Endothelial cell of umbilical vein (primary cell): ENCODE data around the gene ADH1C. TPM values are rescaled to one million over a fixed set of nuclear protein-coding genes. Genes with fewer than 3 reads are reported as not detected.

ENCODE experiments used
- BruUV-seq: library from RNA; stranded (reverse); fragments of 400-500 nt; replicated peaks from 2 replicates; lab custom pipeline; 2021; lab: Mats Ljungman, UMichigan
- CTCF ChIA-PET: fragments of 300-600, 350-600 bp; sonication (Branson Sonifier 250); formaldehyde crosslinking; loops from one replicate; lab custom pipeline; 2021; ENCODE audit warnings: antibody characterized with exemption, inconsistent platforms; lab: Charles Lee
- POLR2A ChIA-PET: fragments of 300-600, 350-600 bp; sonication (Branson Sonifier 250); formaldehyde crosslinking; loops from one replicate; lab custom pipeline; 2021; ENCODE audit warnings: antibody characterized with exemption, inconsistent platforms; lab: Charles Lee
- DNase-seq: peaks from one replicate; pipeline ENCODE4 v3.0.0-alpha.2; 2011; ENCODE audit warnings: low read depth, low spot score
- FAIRE-seq: peaks from 2 replicates; lab custom pipeline; 2011; peaks lifted over from hg19 to GRCh38; lab: Jason Lieb, UNC
- H2AFZ ChIP-seq: 2 replicates; pipeline ENCODE4 v1.6.0; 2012; ENCODE audit warnings: low read depth, low read length, control low read depth, inconsistent platforms
- H3K27ac ChIP-seq: 2 replicates; pipeline ENCODE4 v1.5.1; 2011; ENCODE audit warnings: low read depth, mild to moderate bottlenecking, control low read depth, low read length, moderate library complexity; ENCODE audit not compliant: insufficient read depth
- H3K27me3 ChIP-seq, 2 experiments: 2 replicates each; pipeline versions ENCODE4 v1.6.0 to v1.6.1; 2011; ENCODE audit warnings: low read length in 2 of 2, mixed read lengths in 1 of 2; ENCODE audit not compliant: control insufficient read depth in 2 of 2, insufficient read depth in 2 of 2
- H3K36me3 ChIP-seq, 2 experiments: 2 replicates in 1 of 2; 3 replicates in 1 of 2; pipeline ENCODE4 v1.5.1; 2011; ENCODE audit warnings: low read length in 2 of 2, mild to moderate bottlenecking in 1 of 2, moderate library complexity in 1 of 2; ENCODE audit not compliant: control insufficient read depth in 2 of 2, insufficient read depth in 2 of 2; ENCODE audit errors: extremely low read depth in 1 of 2
- H3K4me1 ChIP-seq: 3 replicates; pipeline ENCODE4 v1.5.1; 2011; ENCODE audit warnings: mild to moderate bottlenecking, low read length; ENCODE audit not compliant: control insufficient read depth, insufficient read depth; ENCODE audit errors: extremely low read depth
- H3K4me2 ChIP-seq: 2 replicates; pipeline ENCODE4 v1.6.1; 2011; ENCODE audit warnings: low read length, control low read depth, mixed read lengths; ENCODE audit not compliant: insufficient read depth
- H3K4me3 ChIP-seq, 3 experiments: fragments of 200-600 bp in 1 of 3; sonication (generic), shearing (Covaris generic) in 1 of 3; replicated peaks in 1 of 3; 2 replicates each; pipeline ENCODE4 v1.5.1; 2011 to 2016; ENCODE audit warnings: control low read depth in 3 of 3, low read length in 3 of 3, mild to moderate bottlenecking in 2 of 3, inconsistent platforms in 1 of 3, low read depth in 1 of 3, moderate library complexity in 1 of 3; ENCODE audit not compliant: insufficient read depth in 1 of 3
- H3K79me2 ChIP-seq: 2 replicates; pipeline ENCODE4 v1.6.0; 2012; ENCODE audit warnings: low read length, inconsistent platforms; ENCODE audit not compliant: control insufficient read depth, insufficient read depth
- H3K9ac ChIP-seq: replicated peaks from 2 replicates; pipeline ENCODE3; 2011; ENCODE audit warnings: low read length, control low read depth; ENCODE audit not compliant: insufficient read depth; ENCODE audit errors: extremely low read depth
- H3K9me1 ChIP-seq: replicated peaks from 3 replicates; pipeline ENCODE4 v1.6.0; 2011; ENCODE audit warnings: mild to moderate bottlenecking, low read length; ENCODE audit not compliant: control insufficient read depth, insufficient read depth; ENCODE audit errors: extremely low read depth
- H3K9me3 ChIP-seq: replicated peaks from 2 replicates; pipeline ENCODE4 v1.5.1; 2012; ENCODE audit warnings: low read length, inconsistent platforms; ENCODE audit not compliant: control insufficient read depth, insufficient read depth
- H4K20me1 ChIP-seq: replicated peaks from 2 replicates; pipeline ENCODE3; 2011; ENCODE audit warnings: mild to moderate bottlenecking, low read length; ENCODE audit not compliant: control insufficient read depth, insufficient read depth; ENCODE audit errors: extremely low read depth
- EZH2 ChIP-seq: IDR thresholded peaks from 2 replicates; pipeline ENCODE4 v1.6.1; 2012; ENCODE audit warnings: borderline replicate concordance, low read depth, mild to moderate bottlenecking, moderate library complexity, low read length, inconsistent platforms; ENCODE audit not compliant: severe bottlenecking
- FOS ChIP-seq: IDR thresholded peaks from 2 replicates; pipeline ENCODE4 v1.6.1; 2011; ENCODE audit warnings: mild to moderate bottlenecking, low read length, moderate library complexity, borderline replicate concordance; ENCODE audit not compliant: insufficient read depth
- GATA2 ChIP-seq: IDR thresholded peaks from 2 replicates; pipeline ENCODE4 v1.7.0; 2011; ENCODE audit warnings: low read depth, mild to moderate bottlenecking, moderate library complexity, mixed read lengths, low read length; ENCODE audit not compliant: insufficient read length, insufficient read depth
- JUN ChIP-seq: IDR thresholded peaks from 2 replicates; pipeline ENCODE4 v1.6.1; 2011; ENCODE audit warnings: borderline replicate concordance, low read depth; ENCODE audit not compliant: insufficient read length, insufficient read depth
- MYC ChIP-seq: IDR thresholded peaks from one replicate; pipeline ENCODE4 v1.6.1; 2011; ENCODE audit warnings: mild to moderate bottlenecking, low read depth, low read length
- POLR2A ChIP-seq: IDR thresholded peaks from 2 replicates; pipeline ENCODE4 v1.6.1; 2012; ENCODE audit warnings: low read depth, mild to moderate bottlenecking, control low read depth, low read length
- POLR2AphosphoS5 ChIP-seq: IDR thresholded peaks from 2 replicates; pipeline ENCODE4 v1.6.1; 2012; ENCODE audit warnings: low read depth, mild to moderate bottlenecking, control low read depth, low read length, moderate library complexity; ENCODE audit not compliant: insufficient read depth
- dilution Hi-C: fragments of 300-500 bp; cut with MboI; formaldehyde crosslinking; loops from one replicate; pipeline ENCODE4 v1.15.0; 2019; ENCODE audit warnings: low sequenced_read_pairs; ENCODE audit not compliant: extremely low pct_ligation_motif_present
- intact Hi-C: fragments of 100-400 bp; cut with micrococcal nuclease; formaldehyde crosslinking; loops from one replicate; pipeline ENCODE4 v1.10.0; 2022
- polyA plus RNA-seq, 4 experiments: library from polyadenylated mRNA; depleted of rRNA in 3 of 4; stranded (reverse) in 3 of 4; unstranded in 1 of 4; fragments of >200 nt; gene quantifications; 2 replicates each; pipeline versions ENCODE4 v1.2.1 to v1.2.3, GENCODE V29; 2011 to 2012; ENCODE audit warnings: missing spikeins in 1 of 4
- total RNA-seq: library from RNA; stranded (reverse); gene quantifications from 2 replicates; pipeline ENCODE4 v1.2.3, GENCODE V29; 2021
- TF ChIP-seq, protein P1 (sequence below), 2 donors: IDR thresholded peaks; 1 replicate in 1 of 2; 2 replicates in 1 of 2; pipeline ENCODE4 v1.5.1; 2011; ENCODE audit warnings: low read length in 2 of 2, mild to moderate bottlenecking in 2 of 2, moderate library complexity in 2 of 2, control low read depth in 1 of 2, inconsistent platforms in 1 of 2, low read depth in 1 of 2; ENCODE audit not compliant: insufficient read depth in 1 of 2; ENCODE audit errors: extremely low read depth in 1 of 2
- TF ChIP-seq, protein P2 (sequence below): IDR thresholded peaks from 2 replicates; pipeline ENCODE4 v1.6.1; 2011; ENCODE audit not compliant: insufficient read depth, insufficient read length

ADH1C gene
- total and polyA plus RNA-seq, 2 donors (not counting 3 experiments of a cell fraction or from before 2014, with no cell fraction given): not detected

DNA sequence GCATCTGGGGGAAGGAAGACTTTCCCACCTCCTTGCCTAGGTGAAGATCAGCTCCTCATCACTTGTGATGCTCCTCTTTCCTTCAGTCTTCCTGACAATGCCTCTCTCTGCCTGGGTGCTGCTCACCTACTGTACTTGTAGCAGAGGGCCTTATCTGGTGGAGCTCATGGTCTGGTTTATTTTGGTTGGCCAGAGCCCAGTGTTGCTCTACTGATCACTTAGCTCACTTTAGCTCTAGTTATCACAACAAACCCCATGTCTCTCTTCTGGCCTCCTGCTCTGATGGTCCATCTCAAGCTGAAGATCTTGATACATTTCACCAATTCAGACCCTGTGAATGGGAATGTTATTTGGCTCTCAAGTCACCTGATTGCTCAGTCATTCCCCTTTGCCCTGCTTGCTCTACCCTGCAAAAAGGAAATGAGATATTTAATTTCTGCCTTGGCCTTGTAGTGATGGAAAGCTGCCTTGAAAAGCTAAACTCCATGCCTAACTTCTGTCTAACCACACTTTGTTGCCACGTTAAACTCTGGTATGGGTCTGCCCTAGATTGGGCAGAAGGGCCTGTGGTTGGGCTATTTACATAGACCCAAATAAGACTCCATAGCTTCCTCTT is 30.3 kb upstream of the ADH1C start:
- Histone ChIP-seq H3K9me3 (no peaks in the 10 kb centered on the region), H3K27ac (no peak overlapping the region), H4K20me1 (no peaks in the 10 kb centered on the region), H3K9me1 (no peaks in the 10 kb centered on the region), H3K9ac (no peak overlapping the region), H3K4me3 (no peak overlapping the region), H3K36me3 (no peaks in the 10 kb centered on the region), H3K79me2 (no peaks in the 10 kb centered on the region), H3K4me2 (no peak overlapping the region), H2AFZ (no peak overlapping the region), H3K4me1 (no peaks in the 10 kb centered on the region), H3K27me3 (no peaks in the 10 kb centered on the region)
- ChIA-PET CTCF (no interaction called here), POLR2A (no interaction called here)
- intact Hi-C loops: no loop called here
- no peak for DNase-seq
- BruUV-seq: no TSS peak
- TF ChIP-seq POLR2A (no peak), EZH2 (no peak), FOS (no peak), JUN (no peak), GATA2 (no peak), POLR2AphosphoS5 (no peak), MYC (no peak)
- TF ChIP-seq, protein P1, sequence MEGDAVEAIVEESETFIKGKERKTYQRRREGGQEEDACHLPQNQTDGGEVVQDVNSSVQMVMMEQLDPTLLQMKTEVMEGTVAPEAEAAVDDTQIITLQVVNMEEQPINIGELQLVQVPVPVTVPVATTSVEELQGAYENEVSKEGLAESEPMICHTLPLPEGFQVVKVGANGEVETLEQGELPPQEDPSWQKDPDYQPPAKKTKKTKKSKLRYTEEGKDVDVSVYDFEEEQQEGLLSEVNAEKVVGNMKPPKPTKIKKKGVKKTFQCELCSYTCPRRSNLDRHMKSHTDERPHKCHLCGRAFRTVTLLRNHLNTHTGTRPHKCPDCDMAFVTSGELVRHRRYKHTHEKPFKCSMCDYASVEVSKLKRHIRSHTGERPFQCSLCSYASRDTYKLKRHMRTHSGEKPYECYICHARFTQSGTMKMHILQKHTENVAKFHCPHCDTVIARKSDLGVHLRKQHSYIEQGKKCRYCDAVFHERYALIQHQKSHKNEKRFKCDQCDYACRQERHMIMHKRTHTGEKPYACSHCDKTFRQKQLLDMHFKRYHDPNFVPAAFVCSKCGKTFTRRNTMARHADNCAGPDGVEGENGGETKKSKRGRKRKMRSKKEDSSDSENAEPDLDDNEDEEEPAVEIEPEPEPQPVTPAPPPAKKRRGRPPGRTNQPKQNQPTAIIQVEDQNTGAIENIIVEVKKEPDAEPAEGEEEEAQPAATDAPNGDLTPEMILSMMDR (IDR thresholded peaks at IDR 0.05; ENCODE audit: extremely low read depth in 1 of 2, insufficient read depth in 1 of 2, low read depth in 1 of 2, low read length in 2 of 2): no peak
- TF ChIP-seq, protein P2, sequence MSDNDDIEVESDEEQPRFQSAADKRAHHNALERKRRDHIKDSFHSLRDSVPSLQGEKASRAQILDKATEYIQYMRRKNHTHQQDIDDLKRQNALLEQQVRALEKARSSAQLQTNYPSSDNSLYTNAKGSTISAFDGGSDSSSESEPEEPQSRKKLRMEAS: no peak
- dilution Hi-C loops: no loop called here
- FAIRE-seq: no peak
